ENCODE results near the gene MSANTD4.
"Not testable (repeated sequence)": the region's sequence is repeated elsewhere in the genome, so short reads cannot be mapped to it uniquely, and the experiment has no call there.

Gene MSANTD4

GRCh38 chr11:106021967-106022794, at the start of gene MSANTD4:
Gene MSANTD4, minus strand, starts transcription at chr11:106022240. Its CDS starts 11,323 bp downstream, at chr11:106010917.
- Histone ChIP-seq H3K4me1 (ENCODE audit: control insufficient read depth, insufficient read depth, low read length) (peaks cover 9% of the 10 kb centered on the region), H3K27ac (ENCODE audit: low read depth, low read length) (peak within 1 kb of the TSS; percentile 81), H3K4me3 (ENCODE audit: low read depth, low read length) (peak within 1 kb of the TSS; percentile 95), H3K9ac (ENCODE audit: low read depth, low read length) (peak within 1 kb of the TSS; percentile 78), H3K36me3 (ENCODE audit: control insufficient read depth, insufficient read depth, low read length) (no peaks in the 10 kb centered on the region), H3K27me3 (ENCODE audit: control insufficient read depth, insufficient read depth, low read length) (no peaks in the 10 kb centered on the region), H3K9me3 (ENCODE audit: control insufficient read depth, insufficient read depth, low read length) (0 out of 2 replicates have a peak, but pooled peaks cover 2% of the 10 kb centered on the region)

- Histone ChIP-seq H3K4me3 (ENCODE audit: low read depth, low read length) (no peak overlapping the region), H3K9me3 (ENCODE audit: control insufficient read depth, insufficient read depth, low read length) (no peaks in the 10 kb centered on the region), H3K27me3 (ENCODE audit: control insufficient read depth, insufficient read depth, low read length) (no peaks in the 10 kb centered on the region), H3K27ac (ENCODE audit: low read depth, low read length) (no peak overlapping the region), H3K4me1 (ENCODE audit: control insufficient read depth, insufficient read depth, low read length) (no peaks in the 10 kb centered on the region), H3K36me3 (ENCODE audit: control insufficient read depth, insufficient read depth, low read length) (no peaks in the 10 kb centered on the region), H3K9ac (ENCODE audit: low read depth, low read length) (no peak overlapping the region)
Observed at GRCh38 chr11:106070606-106071005, 48.6 kb upstream of the MSANTD4 start.

GRCh38 chr11:106063009-106063408, 41.0 kb upstream of the MSANTD4 start:
- H3K4me3 ChIP-seq (ENCODE audit: low read depth, low read length), result no peak overlapping the region
- H3K27ac ChIP-seq (ENCODE audit: low read depth, low read length), result no peak overlapping the region
- H3K36me3 ChIP-seq (ENCODE audit: control insufficient read depth, insufficient read depth, low read length), result no peaks in the 10 kb centered on the region
- H3K9me3 ChIP-seq (ENCODE audit: control insufficient read depth, insufficient read depth, low read length), result no peaks in the 10 kb centered on the region
- H3K4me1 ChIP-seq (ENCODE audit: control insufficient read depth, insufficient read depth, low read length), result peaks cover 9% of the 10 kb centered on the region; the same call in 1 of the 2 replicates
- no peaks in the 10 kb centered on the region for H3K27me3 ChIP-seq (ENCODE audit: control insufficient read depth, insufficient read depth, low read length)
- H3K9ac ChIP-seq (ENCODE audit: low read depth, low read length), result no peak overlapping the region

- no peak overlapping the region for H3K27ac ChIP-seq (ENCODE audit: low read depth, low read length)
Observed at GRCh38 chr11:106061954-106062949, 40.2 kb upstream of the MSANTD4 start.

GRCh38 chr11:106061249-106061784, 39.3 kb upstream of the MSANTD4 start:
- Histone ChIP-seq H3K4me3 (ENCODE audit: low read depth, low read length) (no peak overlapping the region), H3K9ac (ENCODE audit: low read depth, low read length) (no peak overlapping the region), H3K27ac (ENCODE audit: low read depth, low read length) (no peak overlapping the region), H3K4me1 (ENCODE audit: control insufficient read depth, insufficient read depth, low read length) (peaks cover 9% of the 10 kb centered on the region; the same call in 1 of the 2 replicates), H3K27me3 (ENCODE audit: control insufficient read depth, insufficient read depth, low read length) (no peaks in the 10 kb centered on the region), H3K9me3 (ENCODE audit: control insufficient read depth, insufficient read depth, low read length) (no peaks in the 10 kb centered on the region), H3K36me3 (ENCODE audit: control insufficient read depth, insufficient read depth, low read length) (no peaks in the 10 kb centered on the region)

More at GRCh38 chr11:106061954-106062949, 40.2 kb upstream of the MSANTD4 start:
- Histone ChIP-seq H3K4me1 (ENCODE audit: control insufficient read depth, insufficient read depth, low read length) (peaks cover 9% of the 10 kb centered on the region; the same call in 1 of the 2 replicates), H3K9me3 (ENCODE audit: control insufficient read depth, insufficient read depth, low read length) (no peaks in the 10 kb centered on the region), H3K36me3 (ENCODE audit: control insufficient read depth, insufficient read depth, low read length) (no peaks in the 10 kb centered on the region), H3K27me3 (ENCODE audit: control insufficient read depth, insufficient read depth, low read length) (no peaks in the 10 kb centered on the region), H3K4me3 (ENCODE audit: low read depth, low read length) (no peak overlapping the region), H3K9ac (ENCODE audit: low read depth, low read length) (no peak overlapping the region)

GRCh38 chr11:106059617-106060016, 37.6 kb upstream of the MSANTD4 start:
- Histone ChIP-seq H3K9ac (ENCODE audit: low read depth, low read length) (no peak overlapping the region), H3K4me3 (ENCODE audit: low read depth, low read length) (no peak overlapping the region), H3K27me3 (ENCODE audit: control insufficient read depth, insufficient read depth, low read length) (no peaks in the 10 kb centered on the region), H3K27ac (ENCODE audit: low read depth, low read length) (no peak overlapping the region), H3K9me3 (ENCODE audit: control insufficient read depth, insufficient read depth, low read length) (no peaks in the 10 kb centered on the region), H3K36me3 (ENCODE audit: control insufficient read depth, insufficient read depth, low read length) (no peaks in the 10 kb centered on the region), H3K4me1 (ENCODE audit: control insufficient read depth, insufficient read depth, low read length) (peaks cover 9% of the 10 kb centered on the region; the same call in 1 of the 2 replicates)

- H3K4me1 ChIP-seq (ENCODE audit: control insufficient read depth, insufficient read depth, low read length), result not testable (repeated sequence)
Observed at GRCh38 chr11:106058377-106058776, 36.3 kb upstream of the MSANTD4 start.

GRCh38 chr11:106051103-106051502, 29.1 kb upstream of the MSANTD4 start:
- H3K4me3 ChIP-seq (ENCODE audit: low read depth, low read length), result no peak overlapping the region
- no peak overlapping the region for H3K9ac ChIP-seq (ENCODE audit: low read depth, low read length)
- H3K9me3 ChIP-seq (ENCODE audit: control insufficient read depth, insufficient read depth, low read length), result no peaks in the 10 kb centered on the region
- peaks cover 6% of the 10 kb centered on the region; the same call in 1 of the 2 replicates for H3K4me1 ChIP-seq (ENCODE audit: control insufficient read depth, insufficient read depth, low read length)
- no peaks in the 10 kb centered on the region for H3K36me3 ChIP-seq (ENCODE audit: control insufficient read depth, insufficient read depth, low read length)
- H3K27ac ChIP-seq (ENCODE audit: low read depth, low read length), result no peak overlapping the region
- no peaks in the 10 kb centered on the region for H3K27me3 ChIP-seq (ENCODE audit: control insufficient read depth, insufficient read depth, low read length)

More at GRCh38 chr11:106058377-106058776, 36.3 kb upstream of the MSANTD4 start:
- H3K27me3 ChIP-seq (ENCODE audit: control insufficient read depth, insufficient read depth, low read length); H3K36me3 ChIP-seq (ENCODE audit: control insufficient read depth, insufficient read depth, low read length); H3K9ac ChIP-seq (ENCODE audit: low read depth, low read length); H3K4me3 ChIP-seq (ENCODE audit: low read depth, low read length); H3K9me3 ChIP-seq (ENCODE audit: control insufficient read depth, insufficient read depth, low read length); H3K27ac ChIP-seq (ENCODE audit: low read depth, low read length): not testable (repeated sequence)

GRCh38 chr11:106049727-106050476, 27.9 kb upstream of the MSANTD4 start:
- H3K36me3 ChIP-seq (ENCODE audit: control insufficient read depth, insufficient read depth, low read length), result no peaks in the 10 kb centered on the region

GRCh38 chr11:106047631-106048030, 25.6 kb upstream of the MSANTD4 start:
- H3K27me3 ChIP-seq (ENCODE audit: control insufficient read depth, insufficient read depth, low read length), result no peaks in the 10 kb centered on the region
- no peaks in the 10 kb centered on the region for H3K36me3 ChIP-seq (ENCODE audit: control insufficient read depth, insufficient read depth, low read length)
- no peak overlapping the region for H3K27ac ChIP-seq (ENCODE audit: low read depth, low read length)
- H3K9me3 ChIP-seq (ENCODE audit: control insufficient read depth, insufficient read depth, low read length), result no peaks in the 10 kb centered on the region
- peaks cover 6% of the 10 kb centered on the region; the same call in 1 of the 2 replicates for H3K4me1 ChIP-seq (ENCODE audit: control insufficient read depth, insufficient read depth, low read length)
- H3K4me3 ChIP-seq (ENCODE audit: low read depth, low read length), result no peak overlapping the region
- H3K9ac ChIP-seq (ENCODE audit: low read depth, low read length), result no peak overlapping the region

More at GRCh38 chr11:106049727-106050476, 27.9 kb upstream of the MSANTD4 start:
- no peaks in the 10 kb centered on the region for H3K27me3 ChIP-seq (ENCODE audit: control insufficient read depth, insufficient read depth, low read length)
- no peak overlapping the region for H3K27ac ChIP-seq (ENCODE audit: low read depth, low read length)
- H3K9me3 ChIP-seq (ENCODE audit: control insufficient read depth, insufficient read depth, low read length), result no peaks in the 10 kb centered on the region
- H3K4me3 ChIP-seq (ENCODE audit: low read depth, low read length), result no peak overlapping the region
- H3K9ac ChIP-seq (ENCODE audit: low read depth, low read length), result no peak overlapping the region
- peaks cover 6% of the 10 kb centered on the region; the same call in 1 of the 2 replicates for H3K4me1 ChIP-seq (ENCODE audit: control insufficient read depth, insufficient read depth, low read length)

All from HUES48 (cell line).